Activated naive CD8-positive, alpha-beta T cell treated with anti-CD3 and anti-CD28 coated beads, Interleukin-2, amount 50 U/mL, for 24 hours (primary cell): ENCODE results near the gene DMPK.
A peak's percentile ranks its signal among the peaks of the same experiment; 100 is the strongest.

Experiments used
- ATAC-seq: fragments of 150-1000 bp; cut with Tn5 transposase; one replicate; pipeline ENCODE4 v1.10.0; 2021
- DNase-seq: peaks from one replicate; pipeline ENCODE4 v3.0.0; 2021
- H3K27ac Mint-ChIP-seq: one replicate; pipeline ENCODE4 v1.8.0; 2021; ENCODE audit warnings: mild to moderate bottlenecking, mixed read lengths
- H3K27me3 Mint-ChIP-seq: one replicate; pipeline ENCODE4 v1.8.0; 2021; ENCODE audit warnings: mixed read lengths
- H3K36me3 Mint-ChIP-seq: one replicate; pipeline ENCODE4 v1.8.0; 2021; ENCODE audit warnings: low read depth, mixed read lengths
- H3K4me1 Mint-ChIP-seq: one replicate; pipeline ENCODE4 v1.8.0; 2021; ENCODE audit warnings: mixed read lengths
- H3K4me3 Mint-ChIP-seq: one replicate; pipeline ENCODE4 v1.8.0; 2021; ENCODE audit warnings: mild to moderate bottlenecking, moderate library complexity, mixed read lengths
- H3K9me3 Mint-ChIP-seq: one replicate; pipeline ENCODE4 v1.8.0; 2021; ENCODE audit warnings: mixed read lengths

DMPK gene

GRCh38 chr19:45820413-45821102 is 38.3 kb upstream of the DMPK start:
- DNase-seq (no peak), ATAC-seq (no peak)
- H3K27me3 Mint-ChIP-seq: no peaks in the 10 kb centered on the region

GRCh38 chr19:45819769-45820168 is 37.5 kb upstream of the DMPK start:
- Mint-ChIP-seq H3K9me3 (no peaks in the 10 kb centered on the region), H3K4me1 (peaks cover 2% of the 10 kb centered on the region), H3K27me3 (no peaks in the 10 kb centered on the region), H3K36me3 (peaks cover 12% of the 10 kb centered on the region), H3K4me3 (no peak overlapping the region), H3K27ac (no peak overlapping the region)
- DNase-seq (no peak), ATAC-seq (no peak)

More at GRCh38 chr19:45820413-45821102, 38.3 kb upstream of the DMPK start:
- Mint-ChIP-seq H3K36me3 (peaks cover 12% of the 10 kb centered on the region), H3K4me3 (no peak overlapping the region), H3K27ac (no peak overlapping the region), H3K4me1 (peaks cover 2% of the 10 kb centered on the region), H3K9me3 (no peaks in the 10 kb centered on the region)

GRCh38 chr19:45817725-45818301 is 35.5 kb upstream of the DMPK start:
- Mint-ChIP-seq H3K9me3 (no peaks in the 10 kb centered on the region), H3K4me3 (no peak overlapping the region), H3K27ac (no peak overlapping the region), H3K4me1 (peaks cover 2% of the 10 kb centered on the region), H3K36me3 (peaks cover 9% of the 10 kb centered on the region), H3K27me3 (peaks cover 7% of the 10 kb centered on the region)
- DNase-seq: no peak
- ATAC-seq: no peak

GRCh38 chr19:45817010-45817724 is 34.9 kb upstream of the DMPK start:
- no peak overlapping the region for H3K4me3 Mint-ChIP-seq
- H3K9me3 Mint-ChIP-seq: no peaks in the 10 kb centered on the region
- H3K36me3 Mint-ChIP-seq: peaks cover 9% of the 10 kb centered on the region

GRCh38 chr19:45816236-45817009 is 34.1 kb upstream of the DMPK start:
- H3K9me3 Mint-ChIP-seq: no peaks in the 10 kb centered on the region
- peaks cover 9% of the 10 kb centered on the region for H3K36me3 Mint-ChIP-seq
- no peak overlapping the region for H3K4me3 Mint-ChIP-seq
- H3K27ac Mint-ChIP-seq: no peak overlapping the region
- peaks cover 2% of the 10 kb centered on the region for H3K4me1 Mint-ChIP-seq
- peaks cover 7% of the 10 kb centered on the region for H3K27me3 Mint-ChIP-seq
- DNase-seq (no peak), ATAC-seq (no peak)

More at GRCh38 chr19:45817010-45817724, 34.9 kb upstream of the DMPK start:
- Mint-ChIP-seq H3K4me1 (peaks cover 2% of the 10 kb centered on the region), H3K27me3 (peaks cover 7% of the 10 kb centered on the region), H3K27ac (no peak overlapping the region)
- DNase-seq: peak; percentile 98
- peak; percentile 93 for ATAC-seq

- H3K4me3 Mint-ChIP-seq: no peak overlapping the region
- no peak for ATAC-seq
Measured at GRCh38 chr19:45815481-45816216, 33.4 kb upstream of the DMPK start.

GRCh38 chr19:45814851-45815480 is 32.7 kb upstream of the DMPK start, which contains the start of gene RSPH6A:
Gene RSPH6A, minus strand, starts transcription at chr19:45815308. Its CDS starts 132 bp downstream, at chr19:45815176.
- peaks cover 9% of the 10 kb centered on the region for H3K27me3 Mint-ChIP-seq
- ATAC-seq (no peak), DNase-seq (no peak)
- peaks cover 5% of the 10 kb centered on the region for H3K36me3 Mint-ChIP-seq
- peaks cover 8% of the 10 kb centered on the region for H3K4me1 Mint-ChIP-seq
- peak within 1 kb of the TSS; percentile 14 for H3K27ac Mint-ChIP-seq
- no peak within 1 kb of the TSS for H3K4me3 Mint-ChIP-seq
- H3K9me3 Mint-ChIP-seq: no peaks in the 10 kb centered on the region

More at GRCh38 chr19:45815481-45816216, 33.4 kb upstream of the DMPK start:
- Mint-ChIP-seq H3K27ac (no peak overlapping the region), H3K4me1 (peaks cover 2% of the 10 kb centered on the region), H3K27me3 (peaks cover 7% of the 10 kb centered on the region), H3K36me3 (peaks cover 9% of the 10 kb centered on the region), H3K9me3 (no peaks in the 10 kb centered on the region)
- DNase-seq: no peak

GRCh38 chr19:45814166-45814780 is 32.0 kb upstream of the DMPK start:
- H3K36me3 Mint-ChIP-seq: peaks cover 5% of the 10 kb centered on the region
- H3K27ac Mint-ChIP-seq: peak overlapping the region; percentile 14
- no peak overlapping the region for H3K4me3 Mint-ChIP-seq
- ATAC-seq (no peak), DNase-seq (no peak)
- H3K4me1 Mint-ChIP-seq: peaks cover 14% of the 10 kb centered on the region
- H3K27me3 Mint-ChIP-seq: peaks cover 9% of the 10 kb centered on the region
- no peaks in the 10 kb centered on the region for H3K9me3 Mint-ChIP-seq

- Mint-ChIP-seq H3K4me3 (no peak overlapping the region), H3K9me3 (no peaks in the 10 kb centered on the region), H3K4me1 (peaks cover 15% of the 10 kb centered on the region), H3K27me3 (peaks cover 9% of the 10 kb centered on the region), H3K27ac (no peak overlapping the region), H3K36me3 (peaks cover 5% of the 10 kb centered on the region)
- no peak for DNase-seq
- no peak for ATAC-seq
Measured at GRCh38 chr19:45812297-45812696, 30.0 kb upstream of the DMPK start.

- ATAC-seq: peak; percentile 35
- H3K9me3 Mint-ChIP-seq: no peaks in the 10 kb centered on the region
- no peak overlapping the region for H3K4me3 Mint-ChIP-seq
Measured at GRCh38 chr19:45809643-45810159, 27.4 kb upstream of the DMPK start.

GRCh38 chr19:45805719-45806118 is 23.4 kb upstream of the DMPK start:
- Mint-ChIP-seq H3K4me3 (no peak overlapping the region), H3K36me3 (no peaks in the 10 kb centered on the region), H3K9me3 (no peaks in the 10 kb centered on the region), H3K27ac (no peak overlapping the region), H3K27me3 (peaks cover 13% of the 10 kb centered on the region), H3K4me1 (peaks cover 12% of the 10 kb centered on the region)
- ATAC-seq (no peak), DNase-seq (no peak)

More at GRCh38 chr19:45809643-45810159, 27.4 kb upstream of the DMPK start:
- Mint-ChIP-seq H3K36me3 (peaks cover 4% of the 10 kb centered on the region), H3K27ac (no peak overlapping the region), H3K27me3 (peaks cover 9% of the 10 kb centered on the region), H3K4me1 (peaks cover 12% of the 10 kb centered on the region)
- no peak for DNase-seq

GRCh38 chr19:45804959-45805230 is 22.6 kb upstream of the DMPK start:
- no peak overlapping the region for H3K4me3 Mint-ChIP-seq
- H3K27me3 Mint-ChIP-seq: peaks cover 16% of the 10 kb centered on the region
- ATAC-seq (no peak), DNase-seq (no peak)
- H3K27ac Mint-ChIP-seq: no peak overlapping the region
- no peaks in the 10 kb centered on the region for H3K9me3 Mint-ChIP-seq
- H3K36me3 Mint-ChIP-seq: no peaks in the 10 kb centered on the region
- H3K4me1 Mint-ChIP-seq: peaks cover 7% of the 10 kb centered on the region
